OCI-LY7 (cell line): ENCODE data around the gene CCDC194. TPM values are rescaled to one million over a fixed set of nuclear protein-coding genes. Genes with fewer than 3 reads are reported as not detected.

ENCODE experiments used
- BruUV-seq: library from RNA; stranded (reverse); fragments of 400-500 nt; replicated peaks from 2 replicates; lab custom pipeline; 2021; lab: Mats Ljungman, UMichigan
- CTCF ChIA-PET: fragments of 300-600 bp; sonication (Branson Sonifier 250); formaldehyde crosslinking; loops from one replicate; lab custom pipeline; 2022; ENCODE audit warnings: antibody characterized with exemption; ENCODE audit not compliant: unreplicated experiment; lab: Charles Lee
- POLR2A ChIA-PET: fragments of 300-600 bp; sonication (Branson Sonifier 250); formaldehyde crosslinking; loops from one replicate; lab custom pipeline; 2022; ENCODE audit warnings: antibody characterized with exemption; lab: Charles Lee
- DNase-seq: peaks from one replicate; pipeline ENCODE4 v3.0.0-alpha.2; 2015; ENCODE audit warnings: low spot score
- H2AFZ ChIP-seq: fragments of 200-600 bp; sonication (generic), shearing (Covaris generic); 2 replicates; pipeline ENCODE4 v1.6.1; 2014; ENCODE audit warnings: mild to moderate bottlenecking, antibody characterized with exemption, low read length, moderate library complexity
- H3K27ac ChIP-seq: fragments of 200-600 bp; sonication (generic); 2 replicates; pipeline ENCODE4 v1.5.1; 2014; ENCODE audit warnings: mixed run types, low read depth, mild to moderate bottlenecking, moderate library complexity, low read length, inconsistent platforms; ENCODE audit not compliant: poor library complexity, severe bottlenecking
- H3K36me3 ChIP-seq: fragments of 200-600 bp; sonication (generic); 2 replicates; pipeline ENCODE4 v1.6.1; 2014; ENCODE audit warnings: mild to moderate bottlenecking, antibody characterized with exemption, low read length, moderate library complexity, mixed read lengths; ENCODE audit not compliant: insufficient read depth
- H3K4me1 ChIP-seq: fragments of 200-600 bp; sonication (generic); 2 replicates; pipeline ENCODE4 v1.5.1; 2014; ENCODE audit warnings: mild to moderate bottlenecking, low read length; ENCODE audit not compliant: insufficient read depth, poor library complexity, severe bottlenecking
- H3K4me2 ChIP-seq: fragments of 200-600 bp; sonication (generic); 2 replicates; pipeline ENCODE4 v1.6.1; 2014; ENCODE audit warnings: mild to moderate bottlenecking, low read length
- H3K4me3 ChIP-seq: fragments of 200-600 bp; sonication (generic); 2 replicates; pipeline ENCODE4 v1.5.1; 2014; ENCODE audit warnings: mild to moderate bottlenecking, low read depth, low read length; ENCODE audit not compliant: poor library complexity, severe bottlenecking
- H3K79me2 ChIP-seq: fragments of 200-600 bp; sonication (generic); 2 replicates; pipeline ENCODE4 v1.6.1; 2016; ENCODE audit warnings: low read depth, mild to moderate bottlenecking, low read length, moderate library complexity, mixed read lengths; ENCODE audit not compliant: insufficient read depth
- H3K9me2 ChIP-seq: fragments of 200-600 bp; sonication (generic); 2 replicates; pipeline ENCODE4 v1.6.1; 2016; ENCODE audit warnings: mild to moderate bottlenecking, low read length, mixed read lengths; ENCODE audit not compliant: insufficient read depth
- H3K9me3 ChIP-seq: fragments of 200-600 bp; sonication (generic); 2 replicates; pipeline ENCODE4 v1.6.1; 2014; ENCODE audit warnings: mild to moderate bottlenecking, mixed run types, low read length, mixed read lengths
- H4K20me1 ChIP-seq: fragments of 200-600 bp; sonication (generic); 2 replicates; pipeline ENCODE4 v1.6.1; 2014; ENCODE audit warnings: mild to moderate bottlenecking, antibody characterized with exemption, low read length, moderate library complexity, mixed read lengths; ENCODE audit not compliant: insufficient read depth
- CTCF ChIP-seq: fragments of 200-600 bp; sonication (generic); conservative IDR thresholded peaks from 2 replicates; pipeline ENCODE4 v1.5.1; 2014; ENCODE audit warnings: mild to moderate bottlenecking, antibody characterized with exemption, low read length, moderate library complexity, mixed read lengths
- EZH2phosphoT487 ChIP-seq: fragments of 200-600 bp; sonication (generic); IDR thresholded peaks from 2 replicates; pipeline ENCODE4 v1.6.1; 2018; ENCODE audit warnings: low read depth, borderline replicate concordance, mild to moderate bottlenecking, mixed run types, antibody characterized with exemption, low read length, moderate library complexity, mixed read lengths
- intact Hi-C: fragments of 100-400 bp; cut with micrococcal nuclease; formaldehyde crosslinking; loops from one replicate; pipeline ENCODE4 v1.10.0; 2022; ENCODE audit not compliant: unreplicated experiment
- total RNA-seq, 2 experiments: library from RNA; depleted of rRNA in 1 of 2; stranded (reverse); fragments of >200 nt in 1 of 2; shearing (Covaris generic) in 1 of 2; gene quantifications; 2 replicates each; pipeline ENCODE4 v1.2.3, GENCODE V29; 2014 to 2022

CCDC194 gene
- total RNA-seq, 2 experiments from 2014 or later: 2.4 to 8.8 TPM

GRCh38 chr19:17385878-17386611, 8.0 kb downstream of the CCDC194 start:
- Histone ChIP-seq H3K9me3 (peaks cover under 1% of the 10 kb centered on the region; the same call in 1 of the 2 replicates), H3K9me2 (no peaks in the 10 kb centered on the region), H3K4me1 (peaks cover 34% of the 10 kb centered on the region), H3K36me3 (no peaks in the 10 kb centered on the region), H3K4me3 (no peak overlapping the region), H3K79me2 (no peaks in the 10 kb centered on the region), H3K4me2 (no peak overlapping the region), H3K27ac (no peak overlapping the region), H4K20me1 (no peaks in the 10 kb centered on the region), H2AFZ (no peak overlapping the region)
- DNase-seq: peak; percentile 74
- ChIA-PET POLR2A (no interaction called here), CTCF (no interaction called here)
- peak; percentile 93 for TF ChIP-seq CTCF
- TF ChIP-seq EZH2phosphoT487: no peak
- intact Hi-C loops: loop anchor here (1.0 kb wide), 2 partner anchors 40 to 94 kb away; no protein-coding TSS in a partner anchor
- BruUV-seq: no TSS peak

GRCh38 chr19:17380426-17381138, 13.4 kb downstream of the CCDC194 start:
- ChIA-PET POLR2A (interaction anchor here (0.7 kb wide), 1 partner anchor 1516 kb away, joined by 4 read pairs; no protein-coding TSS in a partner anchor), CTCF (interaction anchor here (0.6 kb wide), 1 partner anchor 569 kb away, joined by 4 read pairs; no protein-coding TSS in a partner anchor)

More at GRCh38 chr19:17380426-17381138, 13.4 kb downstream of the CCDC194 start:
- no peak for TF ChIP-seq EZH2phosphoT487
- no peak for TF ChIP-seq CTCF
- Histone ChIP-seq H3K27ac (no peak overlapping the region), H3K4me3 (no peak overlapping the region), H3K9me2 (no peaks in the 10 kb centered on the region), H3K4me1 (peaks cover 48% of the 10 kb centered on the region), H2AFZ (no peak overlapping the region), H4K20me1 (no peaks in the 10 kb centered on the region), H3K79me2 (no peaks in the 10 kb centered on the region), H3K36me3 (no peaks in the 10 kb centered on the region), H3K9me3 (peaks cover 6% of the 10 kb centered on the region; the same call in 1 of the 2 replicates), H3K4me2 (no peak overlapping the region)
- DNase-seq: no peak
- BruUV-seq: no TSS peak
- intact Hi-C loops: no loop called here
